Erythroblast (primary cell): ENCODE measurements around the gene SHROOM1.

ENCODE experiments used
- GATA1 ChIP-seq: IDR thresholded peaks from 2 replicates; pipeline ENCODE4 v1.6.1; 2011; ENCODE audit warnings: low read depth, mild to moderate bottlenecking, control low read depth, low read length, moderate library complexity
- POLR2A ChIP-seq: IDR thresholded peaks from 2 replicates; pipeline ENCODE4 v1.6.1; 2011; ENCODE audit warnings: mild to moderate bottlenecking, low read length

DNA sequence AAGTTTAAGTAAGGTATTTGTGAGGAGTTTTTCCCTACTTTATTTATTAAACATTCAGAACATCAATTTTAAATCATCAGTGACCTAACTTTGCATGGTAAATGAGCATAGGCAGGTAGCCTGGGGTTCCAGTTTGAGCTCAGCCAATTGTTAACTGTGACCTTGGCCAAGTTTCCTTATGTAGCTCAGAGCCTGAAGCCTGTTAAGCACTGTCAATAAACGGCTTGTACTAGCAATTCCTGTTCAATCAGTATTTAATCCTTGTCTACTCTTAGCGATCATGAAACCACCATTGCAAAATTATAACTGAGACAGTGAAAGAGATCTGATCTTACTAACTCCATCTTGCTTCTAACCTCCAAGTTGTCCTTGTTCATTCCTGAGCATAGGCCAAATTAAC, 22.0 kb downstream of the SHROOM1 start:
- no peak for TF ChIP-seq POLR2A
- TF ChIP-seq GATA1, result no peak
